H9 (cell line): Measurements from ENCODE around the gene FALEC. TPM values are rescaled to one million over a fixed set of nuclear protein-coding genes. Genes with fewer than 3 reads are reported as not detected.
A peak's percentile ranks its signal among the peaks of the same experiment; 100 is the strongest.

ENCODE experiments used
- DNase-seq: peaks from one replicate; pipeline ENCODE4 v3.0.0-alpha.2; 2017
- H2AFZ ChIP-seq: one replicate; pipeline ENCODE4 v1.6.1; 2013; ENCODE audit warnings: mild to moderate bottlenecking, low read length, control low read depth, moderate library complexity
- H2AK5ac ChIP-seq: 2 replicates; pipeline ENCODE4 v1.6.1; 2013; ENCODE audit warnings: low read length, control low read depth, mixed read lengths; ENCODE audit not compliant: insufficient read length
- H2BK120ac ChIP-seq: one replicate; pipeline ENCODE4 v1.6.1; 2013; ENCODE audit warnings: low read depth, mild to moderate bottlenecking, low read length, control low read depth, inconsistent platforms; ENCODE audit not compliant: poor library complexity, severe bottlenecking
- H2BK12ac ChIP-seq: 2 replicates; pipeline ENCODE4 v1.6.1; 2013; ENCODE audit warnings: low read length, control low read depth, mixed read lengths, low read depth; ENCODE audit not compliant: insufficient read length
- H2BK15ac ChIP-seq: 2 replicates; pipeline ENCODE4 v1.6.1; 2013; ENCODE audit warnings: low read depth, low read length, control low read depth
- H2BK20ac ChIP-seq: one replicate; pipeline ENCODE4 v1.6.1; 2013; ENCODE audit warnings: low read depth, mild to moderate bottlenecking, low read length, control low read depth, inconsistent platforms; ENCODE audit not compliant: poor library complexity, severe bottlenecking
- H2BK5ac ChIP-seq: 2 replicates; pipeline ENCODE4 v1.6.1; 2013; ENCODE audit warnings: low read length, control low read depth, mixed read lengths; ENCODE audit not compliant: insufficient read length
- H3K14ac ChIP-seq: 2 replicates; pipeline ENCODE4 v1.6.1; 2013; ENCODE audit warnings: low read length, control low read depth; ENCODE audit not compliant: insufficient read depth
- H3K18ac ChIP-seq: 2 replicates; pipeline ENCODE4 v1.6.1; 2013; ENCODE audit warnings: low read depth, mild to moderate bottlenecking, mixed read lengths, low read length, control low read depth; ENCODE audit not compliant: insufficient read length
- H3K23ac ChIP-seq: 2 replicates; pipeline ENCODE4 v1.6.1; 2013; ENCODE audit warnings: low read length, control low read depth, mixed read lengths, low read depth; ENCODE audit not compliant: insufficient read length
- H3K23me2 ChIP-seq: 2 replicates; pipeline ENCODE4 v1.6.1; 2013; ENCODE audit warnings: low read depth, mild to moderate bottlenecking, mixed read lengths, low read length, control low read depth; ENCODE audit not compliant: insufficient read length, poor library complexity, severe bottlenecking
- H3K27ac ChIP-seq: 2 replicates; pipeline ENCODE4 v1.5.1; 2013; ENCODE audit warnings: low read length, control low read depth, mixed read lengths, low read depth; ENCODE audit not compliant: insufficient read length
- H3K27me3 ChIP-seq: 2 replicates; pipeline ENCODE4 v1.6.1; 2013; ENCODE audit warnings: low read length, control low read depth, inconsistent platforms; ENCODE audit not compliant: insufficient read depth
- H3K4ac ChIP-seq: 2 replicates; pipeline ENCODE4 v1.6.1; 2013; ENCODE audit warnings: low read depth, mild to moderate bottlenecking, control low read depth, inconsistent platforms, low read length, moderate library complexity
- H3K4me1 ChIP-seq: 2 replicates; pipeline ENCODE4 v1.6.1; 2013; ENCODE audit warnings: low read length, control low read depth, inconsistent platforms; ENCODE audit not compliant: insufficient read depth
- H3K4me2 ChIP-seq: 2 replicates; pipeline ENCODE4 v1.6.1; 2013; ENCODE audit warnings: low read length, control low read depth, mixed read lengths; ENCODE audit not compliant: insufficient read length, insufficient read depth
- H3K56ac ChIP-seq: 2 replicates; pipeline ENCODE4 v1.6.1; 2013; ENCODE audit warnings: low read depth, mild to moderate bottlenecking, mixed read lengths, low read length, control low read depth; ENCODE audit not compliant: insufficient read length
- H3K79me1 ChIP-seq: 2 replicates; pipeline ENCODE4 v1.6.1; 2013; ENCODE audit warnings: low read depth, mild to moderate bottlenecking, moderate library complexity, low read length, control low read depth, inconsistent platforms; ENCODE audit not compliant: insufficient read depth, poor library complexity, severe bottlenecking
- H3K79me2 ChIP-seq: 2 replicates; pipeline ENCODE4 v1.6.1; 2013; ENCODE audit warnings: low read length, control low read depth, inconsistent platforms; ENCODE audit not compliant: insufficient read depth
- H3K9ac ChIP-seq: 2 replicates; pipeline ENCODE4 v1.6.1; 2013; ENCODE audit warnings: low read length, control low read depth, mixed read lengths; ENCODE audit not compliant: insufficient read length; ENCODE audit errors: extremely low read depth
- H3K9me3 ChIP-seq: one replicate; pipeline ENCODE4 v1.6.1; 2013; ENCODE audit warnings: low read depth, low read length, inconsistent platforms; ENCODE audit not compliant: control insufficient read depth
- H3T11ph ChIP-seq: one replicate; pipeline ENCODE4 v1.6.1; 2013; ENCODE audit warnings: mild to moderate bottlenecking, low read length, control low read depth, inconsistent platforms
- H4K20me1 ChIP-seq: one replicate; pipeline ENCODE4 v1.6.1; 2013; ENCODE audit not compliant: control insufficient read depth, insufficient read length, insufficient read depth
- H4K5ac ChIP-seq: 2 replicates; pipeline ENCODE4 v1.6.1; 2013; ENCODE audit warnings: low read depth, mild to moderate bottlenecking, mixed read lengths, low read length, control low read depth; ENCODE audit not compliant: insufficient read length
- H4K8ac ChIP-seq: replicated peaks from 2 replicates; pipeline ENCODE4 v1.6.1; 2013; ENCODE audit warnings: low read length, control low read depth, mixed read lengths, low read depth; ENCODE audit not compliant: insufficient read length
- H4K91ac ChIP-seq: 2 replicates; pipeline ENCODE4 v1.6.1; 2013; ENCODE audit warnings: low read depth, mild to moderate bottlenecking, moderate library complexity, mixed read lengths, low read length, control low read depth; ENCODE audit not compliant: insufficient read length
- H3K27ac Mint-ChIP-seq, 3 experiments: 2 replicates in 2 of 3; 3 replicates in 1 of 3; pipeline ENCODE4 v1.8.0; 2020 to 2021; ENCODE audit warnings: mixed read lengths in 3 of 3, mild to moderate bottlenecking in 1 of 3, moderate library complexity in 1 of 3
- H3K27me3 Mint-ChIP-seq: 2 replicates; pipeline ENCODE4 v1.8.0; 2021; ENCODE audit warnings: low read depth, mild to moderate bottlenecking, moderate library complexity, mixed read lengths
- H3K36me3 Mint-ChIP-seq, 3 experiments: 2 replicates in 2 of 3; 3 replicates in 1 of 3; pipeline ENCODE4 v1.8.0; 2020 to 2021; ENCODE audit warnings: low read depth in 3 of 3, mixed read lengths in 3 of 3; ENCODE audit not compliant: insufficient read depth in 1 of 3
- H3K4me1 Mint-ChIP-seq, 2 experiments: 2 replicates each; pipeline ENCODE4 v1.8.0; 2020; ENCODE audit warnings: mixed read lengths in 2 of 2
- H3K4me3 Mint-ChIP-seq, 2 experiments: 2 replicates in 1 of 2; 3 replicates in 1 of 2; pipeline ENCODE4 v1.8.0; 2020 to 2021; ENCODE audit warnings: mild to moderate bottlenecking in 2 of 2, mixed read lengths in 2 of 2, moderate library complexity in 1 of 2
- H3K9me3 Mint-ChIP-seq, 2 experiments: 2 replicates in 1 of 2; 3 replicates in 1 of 2; pipeline ENCODE4 v1.8.0; 2020; ENCODE audit warnings: mild to moderate bottlenecking in 2 of 2, mixed read lengths in 2 of 2, moderate library complexity in 1 of 2
- WGBS: extraction: QIAGEN DNeasy Blood & Tissue Kit; methylation state at CpG from one replicate; pipeline ENCODE4 v1.1.7; 2013; ENCODE audit warnings: missing lambda C conversion rate, low lambda C conversion rate, mixed read lengths; ENCODE audit not compliant: insufficient read length; ENCODE audit errors: extremely low coverage; 5-methylcytosine and 5-hydroxymethylcytosine counted together
- total RNA-seq: library from RNA; stranded (reverse); gene quantifications from 2 replicates; pipeline ENCODE4 v1.2.1, GENCODE V29; 2021
- TF ChIP-seq, protein P1 (sequence below): fragments of 200-600 bp; sonication (generic); conservative IDR thresholded peaks from 3 replicates; pipeline ENCODE4 v1.8.0; 2021; ENCODE audit warnings: antibody characterized with exemption, mild to moderate bottlenecking

FALEC gene
- total RNA-seq, 1 experiment from 2014 or later = not detected

DNA sequence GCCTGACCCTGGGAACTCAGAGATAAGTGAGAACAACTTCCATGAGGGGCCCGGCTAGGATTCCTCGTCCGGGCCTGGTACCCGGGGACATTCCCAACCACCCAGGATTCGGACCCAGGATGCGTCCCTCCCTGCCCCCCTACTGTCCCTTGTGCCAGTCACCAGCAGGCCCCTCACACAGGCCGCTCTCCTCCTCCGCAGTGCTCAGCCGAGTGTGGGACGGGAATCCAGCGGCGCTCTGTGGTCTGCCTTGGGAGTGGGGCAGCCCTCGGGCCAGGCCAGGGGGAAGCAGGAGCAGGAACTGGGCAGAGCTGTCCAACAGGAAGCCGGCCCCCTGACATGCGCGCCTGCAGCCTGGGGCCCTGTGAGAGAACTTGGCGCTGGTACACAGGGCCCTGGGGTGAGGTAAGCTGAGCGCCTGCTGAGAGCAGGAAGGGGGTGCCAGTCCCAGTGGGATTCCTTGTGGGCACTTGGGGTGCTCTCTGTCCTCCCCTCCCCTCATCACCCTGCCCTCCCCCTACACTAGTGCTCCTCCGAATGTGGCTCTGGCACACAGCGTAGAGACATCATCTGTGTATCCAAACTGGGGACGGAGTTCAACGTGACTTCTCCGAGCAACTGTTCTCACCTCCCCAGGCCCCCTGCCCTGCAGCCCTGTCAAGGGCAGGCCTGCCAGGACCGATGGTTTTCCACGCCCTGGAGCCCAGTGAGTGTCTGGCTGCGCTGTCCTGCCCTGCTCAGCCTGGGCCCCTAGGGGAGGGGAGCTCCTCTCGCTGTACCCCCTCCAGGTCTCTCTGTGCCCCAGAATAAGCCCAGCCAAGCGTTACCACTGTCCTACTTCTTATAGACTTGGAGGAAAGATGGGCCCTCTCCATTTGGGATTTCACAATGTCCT, 43.5 kb downstream of the FALEC start:
- Histone ChIP-seq H3K27ac (no peak overlapping the region), H3K4me1 (peaks cover 7% of the 10 kb centered on the region; the same call in 1 of the 2 replicates), H2BK15ac (no peak overlapping the region), H2BK120ac (no peak overlapping the region), H3T11ph (no peak overlapping the region), H3K27me3 (no peaks in the 10 kb centered on the region), H3K23me2 (peaks cover 11% of the 10 kb centered on the region), H4K20me1 (no peaks in the 10 kb centered on the region), H4K5ac (no peak overlapping the region), H3K79me1 (no peaks in the 10 kb centered on the region), H3K9ac (no peak overlapping the region), H3K4me2 (no peak overlapping the region), H2BK5ac (no peak overlapping the region), H3K4ac (no peak overlapping the region), H2AFZ (no peak overlapping the region), H3K79me2 (no peaks in the 10 kb centered on the region), H4K8ac (no peak overlapping the region), H3K9me3 (no peaks in the 10 kb centered on the region), H2BK12ac (no peak overlapping the region), H3K14ac (no peak overlapping the region), H3K23ac (no peak overlapping the region), H3K18ac (no peak overlapping the region), H4K91ac (no peak overlapping the region), H3K56ac (no peak overlapping the region), H2AK5ac (no peak overlapping the region), H2BK20ac (no peak overlapping the region)
- H3K36me3 Mint-ChIP-seq = peaks cover 3 to 5% (median 5%) of the 10 kb centered on the region in 3 experiments; a peak in 5 of 7 replicates
- no CpG with 5 or more reads among the region's 28 CpGs for WGBS
- peak; percentile 31 for DNase-seq
- TF ChIP-seq, protein P1, sequence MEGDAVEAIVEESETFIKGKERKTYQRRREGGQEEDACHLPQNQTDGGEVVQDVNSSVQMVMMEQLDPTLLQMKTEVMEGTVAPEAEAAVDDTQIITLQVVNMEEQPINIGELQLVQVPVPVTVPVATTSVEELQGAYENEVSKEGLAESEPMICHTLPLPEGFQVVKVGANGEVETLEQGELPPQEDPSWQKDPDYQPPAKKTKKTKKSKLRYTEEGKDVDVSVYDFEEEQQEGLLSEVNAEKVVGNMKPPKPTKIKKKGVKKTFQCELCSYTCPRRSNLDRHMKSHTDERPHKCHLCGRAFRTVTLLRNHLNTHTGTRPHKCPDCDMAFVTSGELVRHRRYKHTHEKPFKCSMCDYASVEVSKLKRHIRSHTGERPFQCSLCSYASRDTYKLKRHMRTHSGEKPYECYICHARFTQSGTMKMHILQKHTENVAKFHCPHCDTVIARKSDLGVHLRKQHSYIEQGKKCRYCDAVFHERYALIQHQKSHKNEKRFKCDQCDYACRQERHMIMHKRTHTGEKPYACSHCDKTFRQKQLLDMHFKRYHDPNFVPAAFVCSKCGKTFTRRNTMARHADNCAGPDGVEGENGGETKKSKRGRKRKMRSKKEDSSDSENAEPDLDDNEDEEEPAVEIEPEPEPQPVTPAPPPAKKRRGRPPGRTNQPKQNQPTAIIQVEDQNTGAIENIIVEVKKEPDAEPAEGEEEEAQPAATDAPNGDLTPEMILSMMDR = no peak
- peak overlapping the region in 1 of 2 experiments; percentile 42; a peak in 1 of 5 replicates for H3K4me3 Mint-ChIP-seq
- peaks cover 34 to 47% of the 10 kb centered on the region in 2 experiments for H3K4me1 Mint-ChIP-seq
- peak overlapping the region in 1 of 3 experiments; percentile 87; a peak in 1 of 7 replicates for H3K27ac Mint-ChIP-seq
- no peaks in the 10 kb centered on the region; a peak in 1 of 5 replicates for H3K9me3 Mint-ChIP-seq
- no peaks in the 10 kb centered on the region for H3K27me3 Mint-ChIP-seq
